LNCaP clone FGC (cell line): ENCODE data around the gene LHFPL2.

Experiments used
- DNase-seq: peaks from one replicate; pipeline ENCODE4 v3.0.0-alpha.2; 2011; ENCODE audit warnings: low read depth
- H3K4me3 ChIP-seq: 2 replicates; pipeline ENCODE4 v1.5.1; 2011; ENCODE audit warnings: mild to moderate bottlenecking, low read depth, low read length, control low read depth
- CTCF ChIP-seq: IDR thresholded peaks from 2 replicates; pipeline ENCODE4 v1.5.1; 2012; ENCODE audit warnings: mild to moderate bottlenecking; ENCODE audit not compliant: control insufficient read depth, insufficient read depth; ENCODE audit errors: extremely low read depth

Gene LHFPL2

DNA sequence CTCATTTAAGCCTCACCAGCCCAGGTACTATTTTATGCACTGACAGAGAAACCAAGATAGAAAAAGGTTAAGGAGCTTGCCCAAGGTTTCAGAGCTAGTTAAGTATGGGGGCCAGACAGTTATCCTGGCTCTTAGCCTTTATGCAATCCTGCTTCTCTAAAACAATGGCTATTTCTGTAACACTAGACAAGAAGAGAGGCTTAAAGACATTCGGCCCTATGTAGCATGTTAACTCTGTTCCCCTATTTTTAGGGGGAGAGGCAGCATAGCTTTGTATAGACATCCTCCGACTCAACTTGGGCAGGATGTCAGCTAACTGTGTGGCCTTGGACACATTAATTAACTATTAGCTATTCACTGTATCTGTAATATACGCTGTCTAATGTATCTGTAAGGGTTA, 54.6 kb downstream of the LHFPL2 start:
- H3K4me3 ChIP-seq, result no peak overlapping the region
- TF ChIP-seq CTCF, result no peak
- DNase-seq, result no peak

- H3K4me3 ChIP-seq, result no peak overlapping the region
- no peak for DNase-seq
- TF ChIP-seq CTCF, result no peak
These were observed 55.1 kb downstream of the LHFPL2 start for GRCh38 chr5:78593465-78593864.

DNA sequence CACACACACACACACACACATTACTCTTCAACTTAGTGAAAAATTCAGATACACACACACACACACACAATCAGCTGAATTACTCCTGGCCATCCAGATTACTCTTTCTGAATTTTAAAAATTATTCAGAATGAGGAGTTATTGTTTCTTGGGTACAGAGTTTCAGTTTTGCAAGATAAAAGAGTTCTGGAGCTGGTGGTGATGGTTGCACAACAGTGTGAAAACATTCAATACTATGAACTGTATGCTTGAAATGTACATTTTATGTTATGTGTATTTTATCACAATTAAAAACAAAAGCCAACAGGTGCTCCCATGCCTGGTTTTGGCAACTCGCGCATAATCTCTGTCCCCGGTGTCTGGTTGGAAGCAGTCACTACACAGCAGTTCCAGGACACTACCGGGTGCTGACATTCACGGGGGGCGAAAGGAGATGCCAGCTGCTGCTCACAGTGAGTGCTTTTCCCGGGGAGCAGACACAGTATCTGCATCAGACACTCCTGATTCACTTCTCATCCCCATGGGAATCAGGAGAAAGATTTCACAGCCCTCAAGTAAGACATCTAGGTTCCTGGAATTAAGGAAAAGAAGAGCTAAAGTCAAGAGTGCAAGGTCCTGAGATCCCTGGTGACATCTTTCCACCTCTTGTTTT, 55.7 kb downstream of the LHFPL2 start:
- DNase-seq, result no peak
- no peak overlapping the region for H3K4me3 ChIP-seq
- no peak for TF ChIP-seq CTCF

- no peak for TF ChIP-seq CTCF
- H3K4me3 ChIP-seq, result no peak overlapping the region
- DNase-seq, result no peak
These were observed 56.4 kb downstream of the LHFPL2 start for GRCh38 chr5:78591972-78592700.

DNA sequence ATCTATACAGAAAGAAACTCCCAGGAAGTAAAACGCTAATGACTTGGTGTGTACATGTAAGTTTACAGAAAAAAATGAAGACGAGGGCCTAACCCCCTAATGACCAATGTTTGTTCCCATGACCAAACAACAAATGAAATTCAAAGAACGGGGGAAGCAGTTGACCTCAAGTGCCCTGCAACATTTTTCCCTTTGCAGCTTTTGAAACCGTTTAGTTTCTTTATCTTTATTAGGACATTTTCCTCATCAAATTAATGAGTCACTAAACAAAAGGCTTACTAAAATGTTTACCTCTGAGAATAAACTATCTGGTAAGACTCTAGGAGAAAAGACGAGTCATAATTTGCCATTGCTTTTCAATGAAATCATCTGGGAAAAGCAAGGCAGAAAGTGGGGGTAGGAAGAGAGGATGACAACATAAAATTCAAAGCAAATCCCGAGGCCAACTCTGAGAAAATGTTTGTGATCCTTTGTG, 57.4 kb downstream of the LHFPL2 start:
- no peak for TF ChIP-seq CTCF
- peak; percentile 17 for DNase-seq
- no peak overlapping the region for H3K4me3 ChIP-seq

GRCh38 chr5:78589923-78590322, 58.6 kb downstream of the LHFPL2 start:
- no peak overlapping the region for H3K4me3 ChIP-seq
- TF ChIP-seq CTCF, result no peak
- no peak for DNase-seq

GRCh38 chr5:78588507-78588906, 60.1 kb downstream of the LHFPL2 start:
- H3K4me3 ChIP-seq, result no peak overlapping the region
- TF ChIP-seq CTCF, result no peak
- no peak for DNase-seq
